ENCODE data around the gene GNPTAB. TPM values are rescaled to one million over a fixed set of nuclear protein-coding genes. Genes with fewer than 3 reads are reported as not detected.

GNPTAB gene
- total RNA-seq, 1 experiment from 2014 or later: 26.5 TPM

DNA sequence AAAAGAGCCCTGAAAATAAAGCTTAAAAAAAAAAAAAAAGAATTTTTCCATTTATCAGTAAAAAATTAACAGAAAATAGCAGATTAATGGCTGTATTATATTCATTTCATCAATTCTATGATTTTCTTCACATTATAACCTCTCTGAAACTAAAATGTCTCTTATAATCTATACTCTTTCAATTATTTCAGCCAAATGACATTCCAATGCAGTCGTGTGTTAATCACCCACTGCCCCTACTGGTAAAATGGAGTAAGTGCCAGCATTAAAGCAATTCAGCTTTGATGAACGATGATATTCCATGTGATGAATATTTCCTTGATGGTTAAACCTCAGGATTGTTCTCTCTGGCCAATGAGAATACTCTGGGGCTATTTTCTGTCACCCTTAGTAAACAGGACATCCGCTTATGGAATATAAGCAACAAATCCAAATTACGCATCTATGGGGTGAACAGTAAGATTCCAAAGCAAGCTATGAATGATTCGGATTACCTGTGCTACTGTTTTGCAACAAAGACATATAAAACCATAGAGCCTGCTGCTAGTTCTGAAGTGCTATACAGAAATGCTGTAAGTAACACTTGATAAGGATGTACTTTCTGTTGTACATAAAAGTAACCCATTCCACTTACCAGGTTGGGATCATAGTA, 71.2 kb downstream of the GNPTAB start:
- Histone ChIP-seq H2AFZ (no peak overlapping the region), H3K79me2 (ENCODE audit: low read depth) (no peaks in the 10 kb centered on the region), H3K4me1 (replicated peaks; ENCODE audit: insufficient read depth) (peaks cover 8% of the 10 kb centered on the region), H3K36me3 (ENCODE audit: low read depth) (no peaks in the 10 kb centered on the region), H3K27ac (no peak overlapping the region), H3K4me2 (no peak overlapping the region), H3K9me3 (ENCODE audit: insufficient read depth, low read depth) (no peaks in the 10 kb centered on the region), H3F3A (ENCODE audit: insufficient read depth, low read depth) (peaks cover 1% of the 10 kb centered on the region; the same call in 1 of the 2 replicates), H4K20me1 (ENCODE audit: insufficient read depth) (no peaks in the 10 kb centered on the region), H3K9me2 (ENCODE audit: insufficient read depth) (no peaks in the 10 kb centered on the region), H3K27me3 (ENCODE audit: insufficient read depth, low read depth) (no peaks in the 10 kb centered on the region), H3K4me3 (no peak overlapping the region)
- peak; percentile 83 for TF ChIP-seq CTCF (conservative IDR thresholded peaks at IDR 0.05)
- TF ChIP-seq EZH2 (IDR thresholded peaks at IDR 0.05; ENCODE audit: low read depth): no peak
- ChIA-PET CTCF (interaction anchor here (0.5 to 0.8 kb wide), 10 partner anchors 62 to 1934 kb away, joined by 3 to 5 read pairs (median 3); partner anchors contain the start of gene CHPT1), POLR2A (ENCODE audit: unreplicated experiment) (interaction anchor here (0.6 kb wide), 1 partner anchor 92 kb away, joined by 20 read pairs; no protein-coding TSS in a partner anchor)
- intact Hi-C loops (cut with micrococcal nuclease; ENCODE audit: unreplicated experiment): loop anchor here (2.0 to 5.0 kb wide), 3 partner anchors 187 to 345 kb away; no protein-coding TSS in a partner anchor
- no TSS peak for BruUV-seq (replicated peaks)
- DNase-seq: no peak

- no peak for TF ChIP-seq CTCF (conservative IDR thresholded peaks at IDR 0.05)
- TF ChIP-seq EZH2 (IDR thresholded peaks at IDR 0.05; ENCODE audit: low read depth): no peak
- intact Hi-C loops (cut with micrococcal nuclease; ENCODE audit: unreplicated experiment): no loop called here
- no peaks in the 10 kb centered on the region for H3K9me2 ChIP-seq (ENCODE audit: insufficient read depth)
- H3K4me2 ChIP-seq: no peak overlapping the region
- H2AFZ ChIP-seq: no peak overlapping the region
- CTCF ChIA-PET: no interaction called here
- no peaks in the 10 kb centered on the region for H3K27me3 ChIP-seq (ENCODE audit: insufficient read depth, low read depth)
- no peaks in the 10 kb centered on the region for H3K4me1 ChIP-seq (replicated peaks; ENCODE audit: insufficient read depth)
- POLR2A ChIA-PET (ENCODE audit: unreplicated experiment): no interaction called here
- no peaks in the 10 kb centered on the region for H3K79me2 ChIP-seq (ENCODE audit: low read depth)
- no peak for DNase-seq
- no peaks in the 10 kb centered on the region for H3F3A ChIP-seq (ENCODE audit: insufficient read depth, low read depth)
- H3K4me3 ChIP-seq: no peak overlapping the region
- H3K9me3 ChIP-seq (ENCODE audit: insufficient read depth, low read depth): no peaks in the 10 kb centered on the region
- BruUV-seq (replicated peaks): no TSS peak
- no peaks in the 10 kb centered on the region for H3K36me3 ChIP-seq (ENCODE audit: low read depth)
- no peak overlapping the region for H3K27ac ChIP-seq
- H4K20me1 ChIP-seq (ENCODE audit: insufficient read depth): no peaks in the 10 kb centered on the region
Measured at GRCh38 chr12:101750152-101750551, 80.6 kb downstream of the GNPTAB start.

- Histone ChIP-seq H2AFZ (no peak overlapping the region), H3F3A (ENCODE audit: insufficient read depth, low read depth) (no peaks in the 10 kb centered on the region), H4K20me1 (ENCODE audit: insufficient read depth) (no peaks in the 10 kb centered on the region), H3K36me3 (ENCODE audit: low read depth) (no peaks in the 10 kb centered on the region), H3K79me2 (ENCODE audit: low read depth) (no peaks in the 10 kb centered on the region), H3K27me3 (ENCODE audit: insufficient read depth, low read depth) (no peaks in the 10 kb centered on the region), H3K4me3 (no peak overlapping the region), H3K4me2 (no peak overlapping the region), H3K9me3 (ENCODE audit: insufficient read depth, low read depth) (no peaks in the 10 kb centered on the region), H3K27ac (no peak overlapping the region), H3K4me1 (replicated peaks; ENCODE audit: insufficient read depth) (no peaks in the 10 kb centered on the region), H3K9me2 (ENCODE audit: insufficient read depth) (no peaks in the 10 kb centered on the region)
- intact Hi-C loops (cut with micrococcal nuclease; ENCODE audit: unreplicated experiment): no loop called here
- no peak for TF ChIP-seq EZH2 (IDR thresholded peaks at IDR 0.05; ENCODE audit: low read depth)
- no peak for TF ChIP-seq CTCF (conservative IDR thresholded peaks at IDR 0.05)
- BruUV-seq (replicated peaks): no TSS peak
- POLR2A ChIA-PET (ENCODE audit: unreplicated experiment): no interaction called here
- no peak for DNase-seq
- CTCF ChIA-PET: no interaction called here
Measured at GRCh38 chr12:101749657-101750056, 81.1 kb downstream of the GNPTAB start.

Data from PC-9 (cell line).